ENCODE results near the gene NAA80.

GRCh38 chr3:50276762-50277101 is 22.5 kb downstream of the NAA80 start:
- TF ChIP-seq EZH2 (IDR thresholded peaks at IDR 0.05; ENCODE audit: borderline replicate concordance, low read depth, low read length, severe bottlenecking) (no peak), POLR2AphosphoS5 (IDR thresholded peaks at IDR 0.05; ENCODE audit: insufficient read depth, low read depth, low read length) (no peak), POLR2A (IDR thresholded peaks at IDR 0.05; ENCODE audit: low read depth, low read length) (no peak), CTCF (IDR thresholded peaks at IDR 0.05; ENCODE audit: extremely low read depth in 1 of 2, insufficient read depth in 1 of 2, low read depth in 1 of 2, low read length in 2 of 2) (no peak), MAX (IDR thresholded peaks at IDR 0.05; ENCODE audit: insufficient read depth, insufficient read length) (no peak)

Measured in endothelial cell of umbilical vein (primary cell).